Retina (tissue), 1 donor: Measurements from ENCODE around the gene CACHD1.

Experiments
- DNase-seq: peaks from one replicate; pipeline ENCODE4 v3.0.0-alpha.2; 2016

CACHD1 gene

DNA sequence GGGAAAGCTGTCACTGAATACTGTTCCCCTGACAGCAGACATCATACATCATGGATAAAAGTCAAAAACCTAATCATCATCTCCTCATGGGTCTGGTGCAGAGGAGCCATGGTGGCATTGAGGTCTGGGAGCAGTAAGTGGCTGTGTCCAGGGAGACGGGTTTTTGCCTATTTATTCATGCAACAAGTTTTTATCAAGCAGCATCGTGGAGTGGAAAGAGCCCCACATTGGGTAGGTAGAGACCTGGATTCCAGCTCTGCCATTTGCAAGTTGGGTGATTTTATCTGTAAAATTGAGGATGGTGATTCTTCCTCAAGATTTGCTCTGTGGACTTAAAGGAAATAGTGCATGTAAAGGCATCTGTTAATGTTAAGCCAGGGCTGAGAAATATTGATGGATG is 4.2 kb downstream of the CACHD1 start:
- no peak for DNase-seq

DNA sequence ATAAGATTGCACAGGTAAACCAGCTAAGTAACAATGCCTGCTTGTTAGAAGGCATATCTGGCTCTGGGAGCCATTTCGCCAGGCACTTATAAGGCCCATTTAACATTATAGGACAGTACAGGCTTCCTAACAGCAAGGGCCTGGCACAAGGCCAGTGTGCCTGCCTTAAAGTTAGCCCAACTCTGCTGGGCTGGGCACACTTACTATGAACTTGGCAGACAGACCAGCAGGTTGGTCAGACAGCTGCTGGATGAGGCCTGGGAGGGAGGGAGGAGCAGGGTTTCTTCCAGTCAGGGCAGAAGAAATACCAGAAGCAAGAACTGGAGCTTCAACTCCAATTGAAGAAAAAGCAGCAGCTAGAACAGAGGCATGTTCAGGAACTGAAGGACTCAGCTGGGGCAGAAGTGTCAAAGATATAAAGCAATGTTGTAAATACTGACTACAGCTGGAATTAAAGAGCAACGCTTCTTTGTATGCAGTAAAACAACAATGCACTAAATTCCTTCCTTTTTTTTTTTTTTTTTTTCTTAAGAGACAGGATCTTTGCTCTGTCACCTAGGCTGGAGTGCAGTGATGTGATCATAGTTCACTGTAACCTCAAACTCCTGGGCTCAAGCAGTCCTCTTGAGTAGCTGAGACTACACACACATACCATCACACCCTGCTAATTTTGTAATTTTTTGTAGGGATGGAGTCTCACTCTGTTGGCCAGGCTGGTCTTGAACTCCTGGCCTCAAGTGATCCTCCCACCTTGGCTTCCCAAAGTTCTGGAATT is 4.9 kb downstream of the CACHD1 start:
- DNase-seq, result no peak

GRCh38 chr1:64476251-64476952 is 6.5 kb downstream of the CACHD1 start:
- DNase-seq, result no peak

- no peak for DNase-seq
Observed at GRCh38 chr1:64478594-64479470, 8.9 kb downstream of the CACHD1 start.

DNA sequence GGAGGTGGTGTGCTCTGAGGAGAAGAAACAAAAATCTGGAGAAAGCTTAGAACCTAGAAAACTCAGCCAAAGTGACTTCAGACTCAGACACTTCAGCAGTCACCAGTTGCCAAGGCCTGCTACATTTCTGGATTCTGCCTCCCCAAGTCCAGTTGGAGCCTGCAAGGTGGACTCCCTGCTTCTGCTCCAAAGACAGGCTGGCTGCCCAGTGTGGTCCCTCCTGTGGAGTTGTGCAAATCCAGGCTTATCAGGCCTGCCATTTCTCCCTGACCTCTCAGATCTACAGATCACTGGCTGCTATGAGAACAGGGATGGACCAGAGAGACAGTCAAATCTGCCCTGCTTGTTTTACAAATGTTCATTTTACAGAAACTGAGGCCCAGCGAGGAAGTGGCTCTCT is 9.9 kb downstream of the CACHD1 start:
- DNase-seq, result no peak

DNA sequence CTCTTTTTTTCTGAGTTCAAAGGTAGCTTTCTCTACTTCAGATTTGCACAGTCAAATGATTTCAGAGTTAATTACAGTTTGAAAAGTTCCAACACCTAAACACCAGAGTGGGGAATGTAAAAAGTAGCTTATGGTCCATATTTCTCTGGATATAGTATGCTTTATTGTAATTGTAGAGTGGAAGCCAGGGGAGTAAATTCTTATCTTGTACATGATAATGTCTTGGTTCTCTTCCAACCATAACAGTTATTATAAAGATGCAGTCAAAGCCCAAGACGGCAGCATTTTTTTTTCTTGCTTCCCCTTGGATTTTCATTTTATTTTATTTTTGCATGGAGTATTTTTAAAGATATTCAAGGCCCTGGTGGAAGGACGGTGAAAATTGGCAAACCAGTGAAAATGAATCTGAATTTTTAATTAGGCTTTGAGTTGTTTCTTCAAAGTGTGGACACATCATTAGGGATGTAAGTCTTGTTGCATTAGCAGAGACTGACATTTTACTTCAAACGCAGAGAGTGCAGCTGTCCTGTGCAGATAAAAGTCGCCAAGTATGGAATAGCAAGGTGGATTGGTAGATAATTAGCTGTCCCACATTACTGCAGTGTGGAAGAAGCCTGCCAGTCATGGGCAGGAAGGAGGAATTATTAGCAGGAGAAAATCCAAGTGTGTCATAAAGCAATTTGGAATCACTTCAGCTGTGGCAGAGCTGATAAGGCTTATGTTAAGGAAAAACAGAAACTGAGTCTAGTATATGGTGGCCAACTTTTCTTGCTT is 11.3 kb downstream of the CACHD1 start:
- DNase-seq, result no peak

DNA sequence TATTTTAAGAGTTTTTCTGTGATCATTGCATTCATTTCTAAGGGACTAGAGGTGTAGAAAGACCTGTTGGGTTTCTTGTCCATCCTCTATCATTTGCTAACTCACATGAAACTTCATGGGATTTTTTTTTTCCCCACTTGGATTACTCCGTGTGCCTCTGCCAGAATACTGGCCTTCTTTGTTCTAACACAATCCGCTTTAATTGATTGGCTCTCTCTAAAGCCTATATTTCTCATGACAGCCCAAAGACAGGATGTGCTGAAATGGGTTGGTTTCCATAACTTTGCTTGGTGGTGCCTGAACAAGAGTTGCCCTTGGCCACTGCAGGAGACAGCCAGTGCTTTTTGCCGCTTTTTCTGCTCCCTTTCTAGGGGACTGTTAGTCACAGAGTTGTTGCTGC is 12.2 kb downstream of the CACHD1 start:
- no peak for DNase-seq

- no peak for DNase-seq
Observed at GRCh38 chr1:64482720-64483119, 12.8 kb downstream of the CACHD1 start.

DNA sequence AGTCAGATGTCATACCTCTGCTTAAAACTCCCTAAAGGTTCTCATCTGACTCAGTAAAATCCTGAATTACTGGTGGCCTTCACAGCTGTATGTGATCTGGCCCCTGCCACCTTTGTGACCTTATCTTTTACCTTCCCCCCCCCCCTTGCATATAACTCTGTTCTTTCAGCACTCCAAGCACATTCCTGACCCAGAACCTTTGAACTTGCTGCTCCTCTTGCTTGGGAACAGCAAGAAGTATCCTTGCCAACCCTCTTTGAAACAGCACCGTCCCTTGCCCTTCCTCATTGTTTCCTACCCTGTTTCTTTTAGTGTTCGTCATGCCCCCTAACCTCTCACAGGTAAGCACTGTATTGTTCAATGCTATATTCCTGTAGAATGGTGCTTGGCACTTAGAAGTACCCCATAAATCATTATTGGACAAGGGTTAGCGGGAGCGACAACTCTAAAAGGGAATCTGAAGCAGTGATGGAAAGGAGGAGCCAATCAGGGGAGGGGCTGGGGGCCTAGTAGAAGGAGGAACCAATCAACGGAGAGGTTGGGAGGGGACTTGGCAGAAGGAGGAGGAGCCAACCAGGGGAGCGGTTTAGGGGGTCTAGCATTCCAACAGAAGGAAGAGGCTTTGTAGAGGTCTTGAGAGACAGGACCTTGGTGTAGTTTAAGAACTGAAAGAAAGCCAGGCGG is 13.9 kb downstream of the CACHD1 start:
- DNase-seq, result no peak

DNA sequence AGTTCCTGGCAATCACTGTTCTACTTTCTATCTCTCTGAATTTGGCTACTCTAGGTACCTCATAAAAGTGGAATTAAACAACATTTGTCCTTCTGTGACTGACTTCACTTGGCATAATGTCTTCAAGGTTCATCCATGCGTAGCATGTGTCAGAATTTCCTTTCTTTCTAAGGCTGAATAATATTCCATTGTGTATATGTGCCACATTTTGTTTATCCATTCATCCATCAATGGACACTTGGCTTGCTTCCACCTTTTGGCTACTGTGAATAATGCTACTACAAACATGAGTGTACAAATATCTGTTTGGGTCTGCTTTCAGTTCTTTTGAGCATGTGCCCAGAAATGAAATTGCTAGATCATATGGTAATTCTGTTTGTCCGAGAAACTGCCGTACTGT is 14.7 kb downstream of the CACHD1 start:
- DNase-seq, result no peak

GRCh38 chr1:64486193-64486592 is 16.3 kb downstream of the CACHD1 start:
- no peak for DNase-seq

DNA sequence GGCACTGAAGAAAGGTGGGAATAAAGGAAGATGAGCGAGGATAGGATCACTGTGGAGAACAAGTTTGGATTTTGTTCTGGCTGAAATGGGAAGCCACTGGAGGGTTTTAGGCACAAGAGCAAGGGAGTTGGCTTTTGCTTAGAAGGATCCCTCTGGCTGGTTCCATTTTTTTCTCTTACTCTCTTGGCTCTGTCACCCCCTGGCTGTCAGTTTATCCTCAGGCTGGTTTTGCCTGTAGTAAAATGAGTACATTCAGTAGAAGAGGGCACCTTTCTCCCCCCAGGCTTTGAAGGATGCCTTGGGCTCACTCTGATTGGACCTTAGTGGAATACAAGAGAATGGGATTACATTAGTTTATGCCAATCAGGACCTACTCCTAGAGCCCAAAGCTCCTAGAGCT is 17.1 kb downstream of the CACHD1 start:
- no peak for DNase-seq

DNA sequence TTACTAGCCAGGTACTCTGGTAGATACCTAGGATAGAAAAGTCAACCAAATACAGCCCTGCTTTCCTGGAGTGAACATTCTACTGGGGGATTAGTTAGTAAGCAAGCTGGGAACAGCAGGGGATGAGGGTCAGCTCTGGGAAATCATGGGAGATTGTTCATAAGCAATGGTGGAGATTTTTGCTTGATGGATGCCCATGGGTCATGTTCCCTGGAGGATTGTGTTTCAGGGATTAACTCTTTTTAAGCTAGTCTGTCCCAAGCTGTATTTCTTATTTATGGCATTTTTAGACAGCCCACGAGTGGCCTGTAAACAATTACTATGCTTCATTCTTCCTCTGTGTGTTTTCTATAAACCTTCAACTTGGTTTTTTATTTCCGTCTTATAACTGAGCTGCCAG is 18.9 kb downstream of the CACHD1 start:
- no peak for DNase-seq

GRCh38 chr1:64489707-64490106 is 19.8 kb downstream of the CACHD1 start:
- DNase-seq, result no peak

DNA sequence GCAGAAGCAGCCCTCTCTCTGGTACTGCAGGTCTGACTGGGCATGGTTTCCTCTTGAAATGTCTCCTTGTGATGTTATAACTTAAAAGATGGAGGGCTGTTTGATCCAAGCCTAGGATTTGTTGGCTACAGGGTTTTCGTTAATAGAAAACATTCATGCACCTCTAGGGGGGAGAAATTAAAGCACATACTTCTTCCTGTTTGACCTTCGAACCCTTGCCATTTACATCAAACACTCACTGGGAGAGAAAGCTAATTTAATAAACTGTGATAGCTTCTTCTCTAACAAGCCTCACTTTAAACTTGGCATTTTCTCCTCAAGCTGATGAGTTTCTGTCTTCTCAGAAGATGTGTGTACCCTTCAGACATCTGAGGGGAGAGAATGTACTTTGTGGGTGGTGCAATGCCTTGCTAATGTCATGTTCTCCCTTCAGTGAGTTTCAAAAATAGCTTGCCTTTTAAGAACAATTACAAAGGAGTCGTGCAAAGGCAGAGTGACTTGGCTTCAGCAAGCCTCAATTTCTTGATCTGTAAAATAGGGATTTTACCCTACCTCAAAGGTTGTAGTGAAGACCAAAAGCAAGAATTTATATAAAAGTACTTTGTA is 20.4 kb downstream of the CACHD1 start:
- no peak for DNase-seq

DNA sequence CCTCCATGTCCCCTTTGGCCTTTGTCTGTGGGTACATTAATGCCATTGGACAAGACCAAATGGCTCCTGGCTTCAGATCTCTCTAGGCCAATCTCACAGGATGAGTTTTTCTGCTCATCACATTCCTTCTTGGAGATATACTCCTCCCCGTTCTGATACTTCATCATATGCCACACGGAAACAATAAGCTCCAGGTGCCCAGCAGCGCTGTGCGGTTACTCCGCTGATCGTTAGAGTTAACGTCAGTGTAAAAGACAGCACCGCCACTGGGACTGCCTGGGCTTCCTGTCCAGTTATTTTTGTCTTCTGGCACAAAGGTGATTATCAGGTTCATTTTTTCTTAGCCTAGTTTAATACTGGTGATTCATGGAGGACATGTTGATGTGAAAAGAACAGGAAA is 22.5 kb downstream of the CACHD1 start:
- DNase-seq, result no peak

DNA sequence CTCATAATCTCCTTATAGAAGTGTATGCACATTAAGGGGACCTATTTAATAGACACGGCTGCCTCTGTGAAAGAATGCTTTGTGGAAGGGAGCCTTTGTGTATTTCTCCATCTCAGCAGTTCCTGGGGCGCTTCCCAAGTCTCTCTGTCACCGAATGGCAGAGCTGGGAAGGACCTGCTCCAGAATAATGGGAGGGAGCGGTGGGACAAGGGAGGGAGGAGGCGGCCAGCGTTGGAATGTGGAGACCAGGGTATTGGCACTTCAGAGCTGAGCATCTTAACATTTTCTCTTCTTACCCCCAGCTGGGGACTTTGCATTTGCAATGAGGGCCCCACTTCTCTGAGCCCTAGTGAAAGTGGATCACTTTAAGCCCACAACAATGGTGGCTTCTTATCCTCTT is 23.9 kb downstream of the CACHD1 start:
- peak; percentile 51 for DNase-seq

- DNase-seq, result no peak
Observed at GRCh38 chr1:64494659-64495058, 24.7 kb downstream of the CACHD1 start.

DNA sequence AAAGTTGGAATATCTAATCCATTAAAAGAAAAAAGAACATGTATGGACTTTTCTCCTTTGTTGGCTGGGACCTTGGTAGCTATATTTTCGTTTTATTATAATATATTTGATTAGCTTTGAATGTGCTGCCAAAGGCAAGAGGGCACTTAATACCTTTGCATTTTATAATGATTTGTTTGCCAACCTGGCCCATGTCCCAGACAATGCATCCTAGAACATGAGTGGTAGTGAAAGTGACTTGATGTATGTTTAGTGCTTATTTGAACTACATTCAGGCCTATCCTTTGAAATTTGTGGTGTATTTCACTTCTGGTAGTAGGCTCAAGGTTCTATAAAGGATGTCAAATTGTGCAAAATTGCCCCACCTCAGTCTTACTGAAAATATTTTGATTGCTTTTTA is 25.9 kb downstream of the CACHD1 start:
- no peak for DNase-seq

- DNase-seq, result no peak
Observed at GRCh38 chr1:64496606-64497005, 26.7 kb downstream of the CACHD1 start.

DNA sequence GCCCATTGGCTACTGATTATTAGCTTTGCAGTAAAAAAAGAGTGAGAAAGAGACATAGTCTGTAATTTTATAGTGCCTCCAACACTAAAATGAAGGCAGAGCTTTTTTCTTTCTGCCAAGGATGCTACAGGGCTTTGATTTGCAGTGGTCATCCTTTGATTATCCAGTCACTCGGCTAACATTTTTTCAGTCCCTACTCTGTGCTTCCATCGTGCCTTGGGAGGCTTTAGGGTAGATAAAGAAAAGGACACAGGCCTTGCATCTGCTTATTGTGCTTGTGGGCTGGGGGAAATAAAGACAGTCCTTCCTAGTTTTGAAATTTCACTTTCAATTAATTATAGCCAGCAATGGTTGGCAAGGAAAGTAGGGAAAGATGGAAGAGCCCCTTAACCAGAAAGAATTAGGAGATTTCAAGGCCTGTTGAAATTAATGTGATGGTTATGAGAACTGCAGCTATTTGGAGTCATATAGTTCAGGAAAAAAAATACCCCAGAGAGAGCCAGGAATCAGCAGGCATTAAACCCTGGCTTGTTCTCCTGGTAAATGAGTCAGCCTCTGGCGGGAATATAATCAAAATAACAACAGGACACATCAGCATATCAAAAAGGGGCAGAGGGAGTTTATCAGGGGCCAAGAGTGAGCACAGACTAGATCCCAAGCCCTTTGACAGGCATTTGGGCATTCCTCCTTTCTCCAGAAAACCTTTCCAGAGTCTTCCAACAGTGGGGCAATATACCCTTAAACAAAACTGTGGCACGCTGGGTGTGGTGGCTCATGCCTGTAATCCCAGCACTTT is 27.4 kb downstream of the CACHD1 start:
- no peak for DNase-seq
